GM19043 (cell line): ENCODE measurements around the gene CRISP1.
"Not testable (repeated sequence)": the region's sequence is repeated elsewhere in the genome, so short reads cannot be mapped to it uniquely, and the experiment has no call there.

Experiments used
- ATAC-seq: cut with Tn5 transposase; IDR thresholded peaks from one replicate; pipeline ENCODE4 v1.9.1; 2021; ENCODE audit warnings: low read depth; ENCODE audit not compliant: unreplicated experiment

CRISP1 gene, protein sequence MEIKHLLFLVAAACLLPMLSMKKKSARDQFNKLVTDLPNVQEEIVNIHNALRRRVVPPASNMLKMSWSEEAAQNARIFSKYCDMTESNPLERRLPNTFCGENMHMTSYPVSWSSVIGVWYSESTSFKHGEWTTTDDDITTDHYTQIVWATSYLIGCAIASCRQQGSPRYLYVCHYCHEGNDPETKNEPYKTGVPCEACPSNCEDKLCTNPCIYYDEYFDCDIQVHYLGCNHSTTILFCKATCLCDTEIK

DNA sequence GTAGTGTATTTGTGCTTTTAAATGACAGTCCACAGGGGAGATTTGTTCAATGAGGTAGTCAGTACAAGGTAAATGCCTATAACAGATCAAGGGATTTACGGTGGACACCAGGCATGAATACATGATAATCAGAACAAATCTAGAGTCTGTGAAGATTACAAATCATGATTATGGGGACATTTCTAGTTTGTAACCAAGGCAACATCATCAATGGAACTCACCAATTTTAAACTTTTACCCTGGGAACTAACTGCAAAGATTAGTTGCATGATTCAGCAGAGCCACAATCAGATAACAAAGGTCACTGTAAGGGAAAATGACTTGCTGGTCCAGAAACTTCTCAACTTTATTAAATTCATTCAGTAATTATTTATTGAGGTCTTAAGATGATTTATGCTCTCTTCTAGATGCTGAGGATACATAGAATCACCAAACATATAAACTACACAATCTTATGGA is at the start of gene CRISP1:
Gene CRISP1, minus strand, starts transcription at position 51 of the 459 bp plus-strand sequence. CDS start 9,135 bp downstream, outside the sequence.
- no peak for ATAC-seq

DNA sequence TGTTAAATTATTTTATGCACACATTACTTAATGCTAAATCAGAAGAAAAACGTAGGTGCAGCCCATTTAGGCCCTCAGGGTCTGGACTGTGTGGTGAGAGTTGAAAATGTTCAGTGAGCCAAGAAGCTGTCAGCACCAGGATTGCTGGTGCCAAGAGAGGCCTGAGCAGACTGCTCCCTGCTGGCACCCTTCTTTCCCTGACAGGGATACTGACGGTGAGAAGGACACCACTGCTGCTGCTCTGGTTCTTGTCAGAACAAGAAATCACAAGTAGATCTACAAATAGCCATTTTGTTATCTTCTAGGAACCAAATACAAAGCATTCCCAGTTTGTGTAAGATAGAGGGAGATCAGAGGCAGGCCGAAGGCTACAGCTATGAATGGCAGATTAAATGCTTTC is 48.7 kb upstream of the CRISP1 start:
- ATAC-seq = no peak

DNA sequence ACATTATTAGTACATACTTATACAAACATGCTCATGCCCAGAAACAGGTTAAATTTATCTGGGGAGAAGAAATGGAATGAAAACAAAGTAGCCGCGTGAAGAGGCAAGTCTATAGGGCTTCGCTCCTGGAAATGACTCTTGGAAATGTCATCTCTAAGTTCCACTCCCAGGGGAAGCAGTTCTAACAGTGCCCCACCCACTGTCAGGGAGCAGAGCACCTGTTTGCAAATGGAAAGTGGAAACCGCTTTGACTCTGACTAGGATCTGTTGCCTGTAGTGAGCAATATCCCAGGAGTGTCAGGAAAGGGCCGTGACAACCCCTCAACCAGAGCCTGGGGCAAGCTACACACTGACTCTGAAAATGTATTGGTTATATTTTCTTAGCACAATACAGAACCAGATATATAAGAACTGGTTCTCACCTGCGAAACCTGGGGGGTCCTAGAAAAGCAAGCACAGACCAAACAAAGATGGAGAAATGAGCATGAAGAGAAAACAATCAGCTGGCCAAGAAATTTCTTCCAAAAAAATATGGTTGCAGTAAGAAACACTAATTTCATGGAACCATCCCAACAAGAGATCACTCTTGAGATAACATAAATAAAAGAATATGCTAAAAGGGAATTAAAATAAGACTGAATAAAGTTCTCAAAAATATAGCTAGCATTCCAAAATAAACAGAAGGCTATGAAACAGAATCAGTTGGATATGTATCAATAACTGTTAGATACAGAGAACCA is 47.5 kb upstream of the CRISP1 start:
- ATAC-seq = no peak

DNA sequence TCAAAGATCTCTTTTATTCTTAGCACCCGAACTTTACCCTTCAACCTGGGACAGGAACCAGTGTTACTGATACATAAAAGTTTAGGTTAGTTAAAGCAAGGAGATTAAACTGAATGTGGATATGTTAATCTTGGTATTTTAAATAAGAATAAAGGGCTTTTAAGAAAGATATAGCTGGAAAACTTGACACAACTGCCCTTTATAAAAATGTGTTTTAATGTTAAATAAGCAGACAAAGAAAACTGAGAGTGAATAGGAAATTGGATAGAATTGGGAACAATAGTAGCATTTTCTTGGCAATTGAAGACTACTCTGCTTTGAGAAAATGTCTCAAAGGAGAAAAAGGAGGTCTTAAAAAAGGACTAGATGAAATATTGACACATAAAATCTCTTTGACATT is 45.9 kb upstream of the CRISP1 start:
- ATAC-seq = no peak

DNA sequence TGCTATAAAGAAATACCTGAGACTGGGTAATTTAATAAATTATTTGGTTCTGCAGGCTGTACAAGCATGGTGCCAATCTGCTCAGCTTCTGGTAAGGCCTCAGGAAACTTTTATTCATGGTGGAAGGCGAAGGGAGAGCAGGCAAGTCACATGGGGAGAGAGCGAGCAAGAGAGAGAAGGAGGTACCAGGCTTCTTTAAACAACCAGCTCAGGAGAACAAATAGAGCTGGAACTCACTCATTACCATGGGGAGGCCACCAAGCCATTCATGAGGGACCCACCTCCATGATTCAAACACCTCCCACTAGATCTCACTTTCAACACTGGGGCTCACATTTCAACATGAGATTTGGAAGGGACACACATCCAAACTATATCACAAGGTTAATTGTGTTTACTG is 44.9 kb upstream of the CRISP1 start:
- no peak for ATAC-seq

DNA sequence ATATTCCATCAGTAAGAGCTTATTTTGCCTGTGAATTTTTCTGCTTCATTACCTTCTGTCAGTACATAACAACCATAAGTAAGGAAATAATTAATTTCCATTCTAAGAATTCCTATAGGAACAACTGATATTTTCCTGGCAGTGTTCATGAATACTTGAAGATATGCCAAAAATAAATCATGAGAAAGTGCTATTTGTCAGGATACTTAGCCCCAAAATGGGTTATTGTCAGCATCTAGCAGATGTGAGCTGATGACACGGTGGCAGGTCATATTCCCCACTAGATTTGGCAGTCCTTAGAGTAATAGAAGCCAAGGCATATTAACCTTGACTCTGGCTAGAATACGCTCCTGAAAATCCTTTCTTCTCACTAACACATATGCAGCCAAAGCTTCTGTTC is 43.2 kb upstream of the CRISP1 start:
- no peak for ATAC-seq

DNA sequence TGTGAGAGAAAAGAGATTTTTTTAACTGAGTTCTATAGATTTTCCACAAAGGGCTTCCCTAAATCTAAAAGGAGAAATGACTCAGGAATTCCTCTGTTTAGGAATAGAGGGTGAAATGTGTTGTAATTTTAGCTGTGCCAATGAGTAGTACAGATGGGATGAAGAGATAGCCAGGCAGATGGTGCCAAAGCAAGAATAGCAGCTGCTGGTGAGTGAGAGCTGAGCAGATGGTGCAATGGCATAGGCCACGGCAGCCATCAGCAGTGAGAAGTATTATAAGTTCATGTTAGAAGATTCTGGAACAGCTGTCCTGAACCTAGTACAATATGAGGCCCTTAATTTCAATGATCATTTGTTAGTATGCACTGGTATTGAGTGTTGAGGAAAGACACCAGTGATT is 40.2 kb upstream of the CRISP1 start:
- ATAC-seq = no peak

DNA sequence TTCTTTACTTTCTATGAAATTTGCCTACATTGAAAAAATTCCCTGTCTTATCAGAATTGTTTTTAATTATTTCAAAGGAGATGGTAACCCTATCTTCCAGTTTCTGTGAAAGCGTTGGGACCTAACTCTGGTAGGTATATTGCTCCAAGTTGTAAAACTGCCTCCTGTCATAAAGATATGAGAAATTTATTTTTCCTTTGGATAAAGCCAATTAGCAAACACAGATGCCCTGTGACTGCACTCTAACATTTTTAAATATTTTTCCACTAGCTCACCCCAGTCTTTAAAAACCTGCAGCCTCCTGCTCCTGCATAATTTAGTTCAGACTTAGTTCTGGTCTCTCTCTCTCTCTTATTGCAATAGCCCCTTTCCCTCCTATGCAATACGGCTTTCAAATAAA is 39.0 kb upstream of the CRISP1 start:
- ATAC-seq = no peak

DNA sequence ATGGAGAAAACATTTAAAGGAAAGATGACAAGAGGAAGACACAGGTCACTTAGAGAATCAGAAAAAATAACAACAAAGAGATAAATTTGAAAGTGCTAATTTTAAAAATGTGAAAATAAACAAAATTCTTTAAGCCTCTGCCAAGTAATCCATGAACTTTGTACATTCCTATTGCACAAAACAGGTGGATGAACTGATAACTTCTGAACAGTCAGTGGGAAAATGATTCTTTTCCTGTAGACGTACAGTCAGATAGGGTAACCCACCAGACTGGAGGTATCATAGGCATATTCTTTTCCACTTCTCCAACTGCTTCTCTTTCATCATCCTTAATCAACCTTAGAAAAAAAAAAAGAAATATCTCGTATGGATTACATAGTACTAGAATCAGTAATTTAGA is 36.5 kb upstream of the CRISP1 start:
- no peak for ATAC-seq

DNA sequence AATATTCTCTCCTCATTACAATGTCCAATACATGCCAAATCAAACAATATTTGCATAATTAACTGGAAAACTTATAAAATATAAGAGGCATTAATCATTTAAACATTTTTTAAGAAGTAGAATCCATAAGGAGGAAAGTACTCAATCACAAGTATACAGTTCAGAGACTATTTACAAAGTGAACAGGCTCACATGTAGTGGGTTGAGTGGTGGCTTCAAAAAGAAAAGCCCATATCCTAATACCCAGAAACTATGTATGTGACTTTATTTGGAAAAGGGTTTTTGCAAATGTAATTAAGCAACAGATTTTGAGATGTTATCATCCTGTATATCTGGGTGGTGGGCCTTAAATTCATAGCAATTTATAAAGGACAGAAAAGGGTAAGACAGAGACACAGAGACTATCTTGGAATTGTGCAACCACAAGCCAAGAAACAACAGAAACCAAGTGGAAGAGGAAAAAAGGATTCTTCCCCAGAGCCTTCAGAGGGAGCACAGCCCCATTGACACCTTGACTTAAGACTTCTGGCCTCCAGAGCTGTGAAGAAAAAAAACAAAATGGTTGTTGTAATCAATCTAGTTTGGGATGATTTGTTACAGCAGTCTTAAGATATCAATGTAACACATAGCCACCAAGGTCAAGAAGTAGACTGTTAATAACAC is 32.7 kb upstream of the CRISP1 start:
- no peak for ATAC-seq

DNA sequence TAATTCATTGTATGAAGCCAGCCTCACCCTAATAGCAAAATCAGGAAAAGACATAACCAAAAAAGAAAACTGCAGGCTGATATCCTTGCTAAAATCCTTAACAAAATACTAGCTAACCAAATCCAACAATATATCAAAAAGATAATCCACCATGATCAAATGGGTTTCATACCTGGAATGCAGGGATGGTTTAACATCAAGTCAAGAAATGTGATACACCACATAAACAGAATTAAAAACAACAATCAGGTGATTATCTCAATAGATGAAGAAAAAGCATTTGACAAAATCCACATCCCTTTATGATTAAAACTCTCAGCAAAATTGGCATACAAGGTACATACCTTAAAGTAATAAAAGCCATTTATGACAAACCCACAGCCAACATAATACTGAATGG is 29.2 kb upstream of the CRISP1 start:
- not testable (repeated sequence) for ATAC-seq

DNA sequence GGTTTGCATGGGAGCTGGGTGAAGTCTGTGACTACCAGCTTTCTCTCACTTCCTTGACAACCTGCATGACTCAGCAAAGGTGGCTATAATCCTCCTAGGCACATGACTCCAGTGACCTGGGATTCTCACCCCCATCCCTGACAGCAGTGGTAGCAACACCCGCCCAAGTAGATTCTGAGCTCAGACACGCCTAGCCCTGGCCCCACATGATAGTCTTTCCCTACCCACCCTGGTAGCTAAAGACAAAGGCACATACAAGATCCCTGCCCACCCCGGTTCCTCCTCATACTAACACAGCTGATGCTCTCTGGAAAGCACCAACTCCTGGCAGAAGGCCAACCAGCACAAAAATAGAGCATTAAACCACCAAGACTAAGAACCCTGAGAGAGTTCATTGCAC is 25.9 kb upstream of the CRISP1 start:
- no peak for ATAC-seq

DNA sequence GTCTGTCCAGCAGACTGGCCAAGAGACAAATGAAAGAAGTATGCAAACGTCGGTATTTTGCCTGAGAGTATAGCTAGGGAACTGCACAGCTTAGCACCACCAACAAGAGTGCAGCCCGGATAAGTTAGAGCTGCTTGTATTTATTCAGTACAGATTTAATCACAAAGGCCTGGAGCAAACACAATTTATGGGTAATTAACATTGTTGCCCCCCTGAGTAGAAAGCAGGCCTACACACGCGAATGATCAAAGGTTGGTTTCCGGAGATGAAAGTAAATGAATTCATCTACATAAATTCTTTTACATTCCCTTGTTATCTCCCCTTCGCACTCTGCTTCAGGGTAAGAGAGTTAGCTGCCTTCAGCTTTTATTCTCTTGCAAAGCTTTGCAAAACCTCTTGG is 24.7 kb upstream of the CRISP1 start:
- ATAC-seq = no peak

DNA sequence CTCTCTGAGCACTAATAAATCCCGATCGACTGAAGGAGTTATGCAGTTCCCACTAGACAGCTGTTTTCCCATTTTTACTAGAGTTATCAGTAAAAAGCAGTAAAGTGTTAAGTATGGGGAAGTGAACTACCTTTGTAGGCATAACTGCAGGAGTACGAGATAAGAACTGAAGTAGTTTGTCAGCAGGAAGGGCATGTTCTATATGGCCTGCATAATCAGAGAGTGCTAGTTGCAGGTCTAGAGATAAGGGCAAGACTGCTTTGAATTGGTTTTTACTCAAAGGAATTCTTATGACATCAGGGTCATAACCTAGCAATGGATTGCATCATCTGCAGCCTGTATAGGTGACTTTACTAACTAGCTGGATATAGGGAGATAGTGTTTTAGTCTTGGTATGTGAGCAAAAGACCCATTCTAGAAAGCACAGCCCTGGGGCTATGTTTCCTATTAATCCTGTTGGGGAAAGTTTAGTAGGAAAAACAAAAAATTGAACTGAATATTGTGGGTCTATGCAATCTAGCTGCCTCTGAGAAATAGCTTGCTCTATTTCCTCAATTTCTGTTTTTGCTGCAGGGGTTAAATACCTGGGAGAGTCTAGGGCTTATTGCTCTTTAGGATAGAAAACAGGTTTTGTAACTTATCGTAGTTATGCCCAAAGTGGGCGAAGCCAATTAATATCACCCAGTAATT is 22.6 kb upstream of the CRISP1 start:
- ATAC-seq = no peak

DNA sequence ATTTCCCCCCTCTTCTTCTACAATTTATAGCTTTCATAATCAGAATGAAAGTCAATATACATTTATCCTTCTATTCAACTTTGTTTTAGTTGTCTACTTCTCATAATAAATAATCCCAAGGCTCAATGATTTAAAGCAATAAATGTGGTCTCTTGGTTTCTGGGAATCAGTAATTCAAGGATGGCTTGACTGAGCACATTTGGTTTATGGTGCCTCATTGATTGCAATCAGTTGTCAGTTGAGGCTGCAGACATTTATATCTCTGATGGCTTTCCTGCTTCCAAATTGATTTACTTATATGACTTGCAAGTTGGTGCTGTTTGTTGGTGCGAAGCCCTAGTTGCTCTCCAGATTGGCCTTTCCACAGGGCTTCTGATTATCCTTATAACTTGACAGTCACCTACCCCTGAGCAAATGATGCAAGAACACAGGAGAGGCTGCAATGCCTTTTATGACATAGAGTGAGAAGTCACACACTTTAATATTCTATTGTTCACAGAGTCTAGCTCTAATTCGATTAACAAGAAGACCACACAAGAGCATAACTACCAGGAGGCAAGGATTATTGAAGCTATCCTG is 2.7 kb upstream of the CRISP1 start:
- ATAC-seq = no peak

DNA sequence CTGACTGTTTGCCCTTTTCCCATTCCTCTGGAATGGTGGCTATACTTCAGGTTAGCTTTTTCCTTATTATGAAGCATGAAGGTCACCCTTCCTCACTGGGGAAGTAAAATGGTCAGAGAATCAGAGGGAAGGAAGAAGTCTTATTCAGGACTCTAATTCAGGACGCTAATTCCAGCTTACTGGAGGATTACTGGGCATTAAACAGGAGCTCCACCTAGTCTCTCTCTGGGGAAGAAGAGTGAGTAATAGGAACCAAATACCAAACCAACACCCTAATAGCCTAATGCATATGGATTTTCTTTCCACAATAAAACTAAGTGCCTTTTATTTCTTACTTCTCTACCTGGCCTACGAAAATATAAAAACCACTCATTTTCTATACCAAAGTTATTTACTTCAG is 10.1 kb downstream of the CRISP1 start:
- no peak for ATAC-seq

DNA sequence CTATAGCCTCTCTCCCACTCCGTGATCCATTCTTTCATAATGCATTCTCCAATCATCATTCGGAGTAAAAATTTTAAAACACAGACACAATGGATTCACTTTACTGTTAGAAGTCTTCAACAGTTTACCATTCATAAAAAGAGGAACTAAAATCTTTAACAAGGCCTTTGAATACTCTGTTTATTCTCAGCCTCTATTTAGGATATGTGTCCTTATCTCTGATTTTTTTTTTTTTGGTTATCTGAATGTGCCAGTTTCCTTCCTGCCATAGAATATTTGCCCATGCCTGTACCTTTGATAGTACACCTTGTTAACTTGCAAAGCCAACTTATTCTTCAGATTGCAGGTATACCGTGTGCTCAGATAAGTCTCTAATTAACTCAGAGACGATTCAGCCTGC is 11.1 kb downstream of the CRISP1 start:
- ATAC-seq = no peak

DNA sequence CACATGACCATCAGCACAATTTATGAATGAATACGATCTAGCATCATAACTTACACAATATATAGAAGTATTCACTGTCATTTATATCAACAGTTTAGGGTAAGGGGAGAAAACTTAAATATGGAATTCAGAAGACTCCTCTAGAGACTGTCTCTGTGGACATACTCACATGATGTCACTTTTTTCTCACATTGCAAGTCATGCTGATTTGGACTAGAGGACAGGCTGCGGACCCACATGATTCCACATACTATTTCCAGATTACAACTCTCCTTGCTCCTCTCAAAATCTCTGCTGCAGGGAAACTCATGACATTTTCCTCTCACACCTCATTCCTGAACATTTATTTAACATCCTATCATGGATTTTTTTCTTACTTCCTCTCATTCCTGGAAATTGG is 13.4 kb downstream of the CRISP1 start:
- no peak for ATAC-seq

DNA sequence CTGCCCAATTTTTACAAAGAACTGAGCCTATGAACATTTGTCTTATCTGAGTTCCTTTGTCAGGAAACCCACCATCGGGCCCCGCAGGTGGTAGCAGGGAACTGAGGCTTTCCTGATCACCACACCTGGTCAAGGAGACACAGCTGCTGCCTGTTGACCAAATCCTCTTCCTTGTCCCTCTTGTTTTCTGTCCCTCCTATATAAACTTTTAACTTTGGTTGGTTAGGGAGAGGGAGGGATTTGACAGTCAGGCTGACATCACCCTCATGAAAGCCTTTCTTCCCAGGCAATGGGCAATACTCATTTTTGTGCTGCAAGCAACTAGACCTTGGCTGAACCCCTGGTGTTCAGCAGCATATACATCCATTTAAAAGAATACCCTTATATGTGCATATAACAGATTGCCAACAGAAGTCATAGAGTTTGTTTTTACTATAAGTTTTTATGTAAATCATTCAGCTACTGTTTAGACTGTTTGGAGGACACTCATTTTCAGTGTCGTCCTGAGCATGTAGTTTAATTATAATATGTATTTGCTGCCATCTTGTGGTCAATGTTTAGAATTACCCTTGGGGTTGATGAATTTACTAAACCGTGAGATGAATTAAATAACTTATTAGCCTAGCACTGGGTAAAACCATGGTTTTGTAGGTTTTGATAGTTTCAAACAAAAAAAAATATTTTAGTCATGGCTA is 17.0 kb downstream of the CRISP1 start:
- ATAC-seq = peak; percentile 65

DNA sequence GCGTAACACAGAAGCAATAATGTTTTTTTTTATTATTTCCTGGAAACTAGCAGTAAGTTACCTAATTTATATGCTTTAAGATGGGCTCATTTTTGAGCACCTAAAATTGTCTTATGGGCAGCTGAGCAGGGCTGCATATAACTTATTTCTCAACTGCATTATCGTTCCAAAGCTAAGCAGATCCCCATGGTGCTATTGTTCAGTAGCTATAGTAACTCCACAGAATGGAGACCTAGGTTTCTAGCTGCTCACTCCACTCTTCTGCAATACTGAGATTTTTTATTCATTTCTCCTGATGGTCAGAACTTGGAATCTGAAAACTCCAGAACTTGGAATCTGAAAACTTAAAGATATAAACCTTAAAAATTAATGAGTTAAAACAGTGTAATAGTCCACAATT is 18.7 kb downstream of the CRISP1 start:
- ATAC-seq = no peak
